MCF 10A (cell line): Measurements from ENCODE around the gene EGR2. TPM values are rescaled to one million over a fixed set of nuclear protein-coding genes. Genes with fewer than 3 reads are reported as not detected.
A peak's percentile ranks its signal among the peaks of the same experiment; 100 is the strongest.

Experiments
- BruUV-seq: library from RNA; stranded (reverse); fragments of 400-500 nt; replicated peaks from 2 replicates; lab custom pipeline; 2021; lab: Mats Ljungman, UMichigan
- CTCF ChIA-PET: fragments of 300-600 bp; sonication (Branson Sonifier 250); formaldehyde crosslinking; extraction: SDS; loops from one replicate; lab custom pipeline; 2021; ENCODE audit warnings: antibody characterized with exemption, inconsistent platforms; lab: Yijun Ruan, JAX
- POLR2A ChIA-PET: fragments of 300-600, 350-650 bp; sonication (Branson Sonifier 250); formaldehyde crosslinking; extraction: SDS; loops from one replicate; lab custom pipeline; 2020; ENCODE audit warnings: antibody characterized with exemption, inconsistent platforms; lab: Yijun Ruan, JAX
- DNase-seq: peaks from one replicate; pipeline ENCODE4 v3.0.0-alpha.2; 2018; ENCODE audit not compliant: unreplicated experiment
- H3K27ac Mint-ChIP-seq: one replicate; pipeline ENCODE4 v1.8.0; 2022; ENCODE audit warnings: mild to moderate bottlenecking, low read depth, mixed read lengths; ENCODE audit not compliant: unreplicated experiment
- H3K27me3 Mint-ChIP-seq: one replicate; pipeline ENCODE4 v1.8.0; 2022; ENCODE audit warnings: mixed read lengths; ENCODE audit not compliant: insufficient read depth, unreplicated experiment
- H3K36me3 Mint-ChIP-seq: one replicate; pipeline ENCODE4 v1.8.0; 2022; ENCODE audit warnings: mild to moderate bottlenecking, moderate library complexity, mixed read lengths; ENCODE audit not compliant: insufficient read depth, unreplicated experiment
- H3K4me1 Mint-ChIP-seq: one replicate; pipeline ENCODE4 v1.8.0; 2022; ENCODE audit warnings: mixed read lengths; ENCODE audit not compliant: insufficient read depth, unreplicated experiment
- H3K4me3 Mint-ChIP-seq: one replicate; pipeline ENCODE4 v1.8.0; 2022; ENCODE audit warnings: mild to moderate bottlenecking, moderate library complexity, mixed read lengths; ENCODE audit not compliant: unreplicated experiment
- H3K9me3 Mint-ChIP-seq: one replicate; pipeline ENCODE4 v1.8.0; 2022; ENCODE audit warnings: mixed read lengths; ENCODE audit not compliant: unreplicated experiment
- intact Hi-C: fragments of 100-400 bp; cut with micrococcal nuclease; formaldehyde crosslinking; loops from 2 replicates; pipeline ENCODE4 v1.14.1; 2022
- total RNA-seq: library from RNA; stranded (reverse); gene quantifications from 2 replicates; pipeline ENCODE4 v1.2.3, GENCODE V29; 2022
- TF ChIP-seq, protein P1 (sequence below): fragments of 200-600 bp; IDR thresholded peaks from one replicate; pipeline ENCODE4 v1.8.0; 2022; ENCODE audit warnings: antibody characterized with exemption, mild to moderate bottlenecking; ENCODE audit not compliant: unreplicated experiment

Gene EGR2
- total RNA-seq, 1 experiment from 2014 or later: 1.0 TPM

DNA sequence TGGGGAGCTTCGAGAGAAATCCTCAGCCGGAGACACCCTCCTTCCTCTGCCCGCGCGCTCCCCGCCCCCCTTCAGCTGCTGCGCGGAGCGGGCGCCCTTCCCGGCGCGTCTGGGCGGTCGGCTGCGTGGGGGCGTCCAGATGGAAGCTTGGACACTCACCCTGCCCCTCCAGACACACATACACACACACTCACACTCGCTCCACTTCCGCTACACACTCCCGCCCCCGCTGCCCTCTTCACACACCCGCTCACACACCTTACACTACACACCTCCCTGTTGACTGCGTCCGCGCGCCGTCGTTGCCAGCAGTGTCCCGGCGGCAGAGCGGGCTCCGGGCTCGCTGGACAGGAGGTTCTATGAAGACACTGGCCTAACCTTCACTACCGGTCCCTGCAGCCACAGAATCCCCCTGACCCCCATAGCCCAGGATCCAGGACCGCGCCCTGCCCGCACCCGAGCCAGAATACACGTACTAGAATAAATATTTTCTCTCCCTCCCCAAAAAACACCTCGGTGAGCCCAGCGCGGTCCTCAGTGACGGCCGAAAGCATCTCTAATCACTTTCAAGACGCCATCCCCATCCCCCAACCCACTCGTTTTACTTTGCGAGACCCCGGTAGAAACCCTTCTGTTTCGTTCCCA, 1.1 kb upstream of the EGR2 start:
- DNase-seq: peak; percentile 45
- H3K4me1 Mint-ChIP-seq: peaks cover 24% of the 10 kb centered on the region
- intact Hi-C loops: loop anchor here (2.0 to 5.0 kb wide), 4 partner anchors 100 to 570 kb away; no protein-coding TSS in a partner anchor
- no peaks in the 10 kb centered on the region for H3K36me3 Mint-ChIP-seq
- H3K9me3 Mint-ChIP-seq: no peaks in the 10 kb centered on the region
- CTCF ChIA-PET: interaction anchor here (0.5 to 3.0 kb wide), 14 partner anchors 10 to 902 kb away, joined by 3 to 24 read pairs (median 4); no protein-coding TSS in a partner anchor
- TF ChIP-seq, protein P1, sequence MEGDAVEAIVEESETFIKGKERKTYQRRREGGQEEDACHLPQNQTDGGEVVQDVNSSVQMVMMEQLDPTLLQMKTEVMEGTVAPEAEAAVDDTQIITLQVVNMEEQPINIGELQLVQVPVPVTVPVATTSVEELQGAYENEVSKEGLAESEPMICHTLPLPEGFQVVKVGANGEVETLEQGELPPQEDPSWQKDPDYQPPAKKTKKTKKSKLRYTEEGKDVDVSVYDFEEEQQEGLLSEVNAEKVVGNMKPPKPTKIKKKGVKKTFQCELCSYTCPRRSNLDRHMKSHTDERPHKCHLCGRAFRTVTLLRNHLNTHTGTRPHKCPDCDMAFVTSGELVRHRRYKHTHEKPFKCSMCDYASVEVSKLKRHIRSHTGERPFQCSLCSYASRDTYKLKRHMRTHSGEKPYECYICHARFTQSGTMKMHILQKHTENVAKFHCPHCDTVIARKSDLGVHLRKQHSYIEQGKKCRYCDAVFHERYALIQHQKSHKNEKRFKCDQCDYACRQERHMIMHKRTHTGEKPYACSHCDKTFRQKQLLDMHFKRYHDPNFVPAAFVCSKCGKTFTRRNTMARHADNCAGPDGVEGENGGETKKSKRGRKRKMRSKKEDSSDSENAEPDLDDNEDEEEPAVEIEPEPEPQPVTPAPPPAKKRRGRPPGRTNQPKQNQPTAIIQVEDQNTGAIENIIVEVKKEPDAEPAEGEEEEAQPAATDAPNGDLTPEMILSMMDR: no peak
- no peaks in the 10 kb centered on the region for H3K27me3 Mint-ChIP-seq
- H3K4me3 Mint-ChIP-seq: peak overlapping the region; percentile 95
- peak overlapping the region; percentile 95 for H3K27ac Mint-ChIP-seq
- BruUV-seq: TSS peak; percentile 91
- POLR2A ChIA-PET: interaction anchor here (0.5 to 5.7 kb wide), 8 partner anchors 12 to 505 kb away, joined by 3 to 94 read pairs (median 4); partner anchors contain the start of genes ADO and NRBF2

DNA sequence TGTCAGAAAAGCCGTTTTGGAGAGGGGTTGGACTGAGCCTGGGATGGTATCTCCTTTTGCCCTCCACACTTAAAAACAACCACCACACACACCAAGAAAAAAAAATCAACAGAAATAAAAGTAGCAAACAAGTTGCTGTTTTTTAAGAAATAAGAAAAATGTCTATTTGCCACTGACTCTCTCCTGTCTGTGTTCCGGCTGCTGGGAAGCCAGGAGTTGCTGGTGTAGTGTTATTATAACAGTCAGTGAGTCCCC, 163 bp downstream of the EGR2 start:
- H3K27me3 Mint-ChIP-seq: no peaks in the 10 kb centered on the region
- BruUV-seq: no TSS peak
- no peak for DNase-seq
- no peaks in the 10 kb centered on the region for H3K36me3 Mint-ChIP-seq
- CTCF ChIA-PET: interaction anchor here (0.6 to 2.4 kb wide), 7 partner anchors 13 to 351 kb away, joined by 3 to 9 read pairs (median 4); no protein-coding TSS in a partner anchor
- H3K4me3 Mint-ChIP-seq: peak overlapping the region; percentile 95
- no peaks in the 10 kb centered on the region for H3K9me3 Mint-ChIP-seq
- TF ChIP-seq, protein P1: no peak
- POLR2A ChIA-PET: interaction anchor here (0.7 to 5.7 kb wide), 5 partner anchors 10 to 873 kb away, joined by 3 to 94 read pairs (median 4); partner anchors contain the start of genes ADO and NRBF2
- intact Hi-C loops: loop anchor here (1.0 to 5.0 kb wide), 6 partner anchors 12 to 569 kb away; partner anchors contain the start of gene ADO
- peaks cover 24% of the 10 kb centered on the region for H3K4me1 Mint-ChIP-seq
- H3K27ac Mint-ChIP-seq: peak overlapping the region; percentile 95

DNA sequence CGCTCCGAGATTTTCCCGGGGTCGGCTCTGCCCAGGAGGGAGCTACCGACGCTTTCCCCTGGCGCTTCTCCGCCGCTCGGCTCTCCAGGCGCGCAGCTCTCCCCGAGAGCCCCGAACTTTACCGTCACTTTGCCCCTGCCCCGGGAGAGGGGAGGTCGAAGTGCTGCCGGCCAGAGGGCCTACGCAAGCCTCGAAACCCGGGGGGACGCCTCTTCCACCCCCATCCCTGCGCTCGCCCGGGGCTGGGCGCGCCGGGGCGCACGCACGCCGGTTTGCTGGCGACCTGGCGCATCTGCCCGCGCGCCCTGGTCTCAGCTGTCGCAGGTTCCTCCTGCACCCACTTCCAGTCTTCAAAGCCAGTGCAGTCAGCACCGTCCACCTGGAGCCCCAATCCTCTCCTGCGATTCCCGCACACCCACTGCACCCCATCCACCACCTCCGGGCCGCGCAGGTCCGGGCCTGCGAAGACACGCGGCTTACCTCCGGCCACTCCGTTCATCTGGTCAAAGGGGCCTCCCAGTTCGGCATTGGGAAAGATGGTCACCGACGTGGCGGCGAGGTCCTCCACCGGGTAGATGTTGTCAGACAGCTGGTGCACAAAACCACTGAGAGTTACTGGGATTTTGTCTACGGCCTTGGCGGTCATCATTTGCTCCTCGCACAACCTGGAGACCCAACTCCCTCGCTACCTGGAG, 638 bp downstream of the EGR2 start:
- POLR2A ChIA-PET: interaction anchor here (0.7 to 5.7 kb wide), 5 partner anchors 10 to 873 kb away, joined by 3 to 94 read pairs (median 4); partner anchors contain the start of genes ADO and NRBF2
- Mint-ChIP-seq H3K27me3 (no peaks in the 10 kb centered on the region), H3K27ac (peak overlapping the region; percentile 95), H3K36me3 (peaks cover 4% of the 10 kb centered on the region), H3K4me3 (peak overlapping the region; percentile 95), H3K4me1 (peaks cover 24% of the 10 kb centered on the region), H3K9me3 (no peaks in the 10 kb centered on the region)
- no peak for DNase-seq
- TF ChIP-seq, protein P1: no peak
- intact Hi-C loops: loop anchor here (1.0 to 5.0 kb wide), 6 partner anchors 11 to 568 kb away; partner anchors contain the start of gene ADO
- CTCF ChIA-PET: interaction anchor here (0.6 to 2.4 kb wide), 6 partner anchors 13 to 352 kb away, joined by 3 to 9 read pairs (median 3); no protein-coding TSS in a partner anchor
- TSS peak; percentile 91 for BruUV-seq
